GM21717 (cell line): ENCODE data around the gene TAPT1.

Source experiments
- ATAC-seq: cut with Tn5 transposase; IDR thresholded peaks from one replicate; pipeline ENCODE4 v1.9.1; 2021; ENCODE audit warnings: mild to moderate bottlenecking, moderate library complexity; ENCODE audit not compliant: unreplicated experiment

Gene TAPT1

GRCh38 chr4:16248605-16249004 lies 22.3 kb upstream of the TAPT1 start:
- no peak for ATAC-seq

- ATAC-seq: no peak
Measured at GRCh38 chr4:16245241-16245640, 19.0 kb upstream of the TAPT1 start.

GRCh38 chr4:16243285-16243684 lies 17.0 kb upstream of the TAPT1 start:
- no peak for ATAC-seq

GRCh38 chr4:16240300-16240699 lies 14.0 kb upstream of the TAPT1 start:
- ATAC-seq: no peak

DNA sequence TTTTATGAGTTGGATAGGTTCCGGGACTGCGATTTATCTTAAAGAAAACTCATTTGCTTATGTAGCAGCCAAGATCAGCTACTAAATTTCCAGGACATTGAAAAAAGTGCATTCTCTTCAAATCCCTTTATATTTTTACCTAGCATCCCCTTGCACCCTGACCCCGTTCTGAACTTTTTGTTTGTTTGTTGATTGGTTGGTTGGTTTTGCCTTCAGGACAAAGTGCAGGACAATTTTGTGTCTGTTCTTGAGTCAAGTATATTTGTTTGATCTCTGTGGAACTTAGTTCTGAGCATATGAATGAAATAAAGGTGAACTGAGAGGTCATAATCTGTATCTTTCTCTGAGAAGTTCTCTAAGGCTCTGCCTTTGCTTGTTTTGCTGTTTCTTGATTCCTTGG lies 12.8 kb upstream of the TAPT1 start:
- no peak for ATAC-seq

DNA sequence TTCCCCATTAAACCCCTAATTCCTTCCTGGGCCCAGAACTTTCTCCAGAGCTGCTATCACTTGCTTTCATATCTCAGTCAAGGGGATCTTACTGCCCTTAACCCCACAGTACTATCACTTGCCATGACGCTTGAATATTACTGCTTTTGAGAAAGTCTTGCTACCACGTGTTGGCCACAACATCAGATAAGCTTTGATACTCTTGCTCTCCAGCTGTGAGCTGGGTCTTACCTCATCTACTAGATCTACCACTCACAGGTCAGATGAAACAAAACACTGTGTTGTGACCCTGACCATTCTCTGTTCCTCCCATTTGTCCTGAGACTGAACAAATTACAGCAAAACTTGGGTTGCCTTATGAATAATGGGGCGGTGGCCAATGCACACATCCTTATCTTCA lies 12.1 kb upstream of the TAPT1 start:
- ATAC-seq: no peak

DNA sequence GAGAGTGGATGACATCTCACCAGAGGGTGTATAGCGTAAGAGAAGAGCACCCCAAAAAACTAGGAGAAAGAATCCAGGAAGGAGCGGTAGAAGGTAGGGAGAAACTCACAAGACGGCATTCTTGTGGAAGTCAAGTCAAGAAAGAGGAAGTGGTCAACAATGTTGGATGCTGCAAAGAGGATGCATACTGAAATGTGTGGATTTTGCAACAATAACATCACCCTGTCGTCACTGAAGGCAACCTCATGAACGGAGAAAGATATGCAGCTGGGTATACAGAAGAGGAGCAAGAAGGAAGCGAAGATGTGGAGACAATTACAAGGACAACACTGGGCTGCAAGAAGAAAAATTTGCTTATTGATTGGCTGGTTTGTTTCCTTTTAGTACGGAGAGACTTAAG lies 11.4 kb upstream of the TAPT1 start:
- no peak for ATAC-seq

- no peak for ATAC-seq
Measured at GRCh38 chr4:16236402-16237023, 10.2 kb upstream of the TAPT1 start.

DNA sequence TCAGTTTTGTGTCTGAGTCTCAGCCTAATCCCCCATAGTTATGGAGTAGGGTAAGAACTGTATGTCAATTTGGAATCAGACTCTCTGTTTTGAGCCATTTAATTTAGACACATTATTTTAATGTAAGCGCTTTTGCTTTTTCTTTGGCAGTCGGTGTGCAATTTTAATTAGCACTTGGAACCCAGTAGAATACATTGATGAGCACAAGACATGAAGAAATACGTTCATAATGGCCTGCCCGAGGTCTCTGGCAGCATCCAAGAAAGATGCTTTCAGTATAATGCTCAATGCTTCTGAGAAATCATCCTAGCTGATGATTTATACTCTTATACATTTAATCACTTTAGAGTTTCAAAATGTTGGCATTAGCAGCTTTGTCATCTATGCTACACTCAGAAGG lies 8.9 kb upstream of the TAPT1 start:
- no peak for ATAC-seq

- ATAC-seq: no peak
Measured at GRCh38 chr4:16233569-16234177, 7.4 kb upstream of the TAPT1 start.

GRCh38 chr4:16231570-16232245 lies 5.4 kb upstream of the TAPT1 start:
- ATAC-seq: no peak

DNA sequence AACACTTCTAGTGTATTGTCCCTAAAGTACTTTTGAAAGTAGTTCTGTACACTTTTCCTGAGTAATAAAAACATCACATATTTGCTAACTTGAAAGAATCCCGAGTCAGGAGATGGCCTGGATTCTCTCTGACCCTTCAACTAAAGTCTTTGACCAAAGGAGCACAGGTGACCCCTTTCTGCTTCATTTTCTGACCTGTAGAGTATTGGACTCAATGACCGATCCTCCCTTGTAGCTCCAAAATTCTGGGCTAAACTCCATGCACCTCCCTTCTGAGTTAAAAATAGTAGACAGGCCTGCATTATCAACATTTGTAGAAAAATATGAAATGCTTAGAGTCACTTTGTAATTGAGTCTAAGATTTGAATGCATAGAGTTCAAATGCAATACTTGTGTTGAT lies 4.0 kb upstream of the TAPT1 start:
- ATAC-seq: no peak

DNA sequence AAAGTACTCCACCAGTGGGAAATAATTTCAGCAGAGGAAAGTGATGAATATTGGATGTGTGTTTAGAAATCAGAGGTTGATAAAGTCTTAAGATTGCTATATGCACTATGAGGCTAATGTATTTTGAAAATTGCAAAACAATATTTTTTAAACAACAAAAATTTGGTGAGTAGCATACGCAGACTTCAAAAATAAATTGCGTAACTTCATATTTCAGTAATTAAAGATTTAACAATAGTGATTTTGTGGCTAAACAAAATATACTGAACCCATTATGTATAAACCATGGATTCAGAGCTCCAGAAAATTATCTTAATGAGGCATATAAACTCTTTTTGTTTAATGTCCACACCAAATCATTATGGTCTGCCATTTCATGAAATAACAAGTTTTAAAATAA lies 3.3 kb upstream of the TAPT1 start:
- no peak for ATAC-seq

DNA sequence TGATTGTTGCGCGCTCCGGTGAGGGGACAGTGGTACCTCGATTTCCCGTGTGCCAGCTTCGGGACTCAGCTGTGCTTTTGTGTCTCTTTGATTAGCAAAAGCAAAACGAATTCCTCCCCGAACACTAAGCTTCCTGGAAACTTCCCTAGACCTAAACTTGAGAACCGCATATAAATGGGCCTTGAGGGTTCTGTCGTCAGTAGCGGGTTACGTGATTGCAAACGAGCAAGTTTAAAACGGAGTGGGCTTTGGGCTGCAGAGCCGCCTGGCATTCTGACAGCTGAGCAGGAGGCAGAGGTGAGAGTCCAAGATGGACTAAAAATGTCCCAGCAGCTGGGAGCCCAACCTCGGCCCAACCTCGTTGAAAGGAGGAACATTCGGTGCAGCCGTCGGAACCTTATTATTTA lies 1.2 kb upstream of the TAPT1 start:
- ATAC-seq: peak; percentile 5

GRCh38 chr4:16226816-16227461 lies 668 bp upstream of the TAPT1 start:
- peak; percentile 53 for ATAC-seq

DNA sequence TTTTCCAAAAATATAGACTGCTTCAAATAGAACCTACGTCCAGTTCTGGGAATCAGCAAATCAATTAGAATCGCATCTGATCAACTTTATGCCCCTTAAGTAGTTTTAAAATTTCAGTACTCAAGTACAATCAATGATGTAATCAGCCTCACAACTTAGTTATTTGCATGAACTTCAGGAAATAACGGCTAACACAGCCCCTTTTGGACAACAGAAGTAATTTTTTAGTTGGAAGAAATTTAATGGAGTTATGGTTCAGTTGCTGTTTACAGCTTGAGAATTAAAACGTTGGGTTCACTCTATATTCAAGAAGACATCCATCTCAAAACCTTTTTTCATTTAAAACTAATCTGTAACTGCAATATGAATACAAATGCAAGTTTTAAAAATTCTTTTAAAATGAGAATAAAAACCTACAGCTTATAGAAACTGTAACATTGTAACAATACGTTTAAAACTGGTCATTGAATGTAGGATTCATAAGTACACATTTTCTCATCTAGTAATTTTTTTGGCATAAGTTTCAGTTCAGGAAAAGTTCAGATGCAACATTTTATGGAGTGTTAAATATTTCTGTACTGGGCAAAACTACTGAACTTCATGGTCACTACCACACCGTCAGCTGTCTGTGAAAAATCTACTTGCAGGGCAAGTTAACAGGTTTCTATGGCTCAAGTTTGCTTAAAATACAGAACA lies 956 bp downstream of the TAPT1 start:
- no peak for ATAC-seq

DNA sequence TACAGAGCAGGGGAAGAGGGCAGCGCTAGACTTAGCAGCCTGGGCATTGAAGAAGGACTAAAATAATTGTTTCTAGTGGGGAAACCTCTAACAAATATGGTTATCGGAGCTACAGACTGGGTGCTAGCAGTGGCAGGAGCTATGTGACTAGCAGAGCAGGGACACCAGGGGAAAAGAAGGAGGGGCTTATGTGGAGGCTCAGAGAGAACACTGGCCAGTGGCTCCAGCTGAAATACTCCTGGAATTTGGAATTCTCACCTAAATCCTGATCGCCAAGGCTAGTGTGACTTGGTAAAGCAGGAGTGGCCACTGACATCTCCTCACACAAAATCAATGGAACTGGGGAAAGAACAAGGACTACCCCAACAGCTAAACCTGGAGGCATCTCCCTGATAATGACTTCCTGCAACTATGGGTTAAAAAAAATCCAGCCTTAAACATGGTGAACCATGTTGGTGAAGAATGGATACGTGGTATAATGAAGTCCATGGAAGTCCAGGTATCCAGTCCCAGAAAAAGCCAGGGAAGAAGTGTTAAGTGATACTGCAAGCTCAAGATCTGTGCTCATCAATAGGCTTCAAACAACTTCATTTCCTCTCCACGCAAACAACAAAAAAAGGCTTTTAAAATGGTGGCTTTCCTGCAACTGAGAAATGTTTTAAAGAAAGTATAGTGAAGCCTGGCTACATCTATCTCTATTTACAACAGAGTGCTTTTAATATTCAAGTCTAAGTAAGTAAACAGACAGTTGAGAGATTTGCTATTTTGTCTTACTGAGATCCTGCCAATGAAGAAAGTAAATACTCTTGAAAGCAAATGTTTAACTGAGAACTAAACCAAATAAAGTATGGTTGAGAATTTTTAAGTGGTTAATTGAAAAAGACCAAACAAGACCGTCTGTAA lies 1.8 kb downstream of the TAPT1 start:
- ATAC-seq: no peak

GRCh38 chr4:16222957-16223527 lies 3.2 kb downstream of the TAPT1 start:
- no peak for ATAC-seq

DNA sequence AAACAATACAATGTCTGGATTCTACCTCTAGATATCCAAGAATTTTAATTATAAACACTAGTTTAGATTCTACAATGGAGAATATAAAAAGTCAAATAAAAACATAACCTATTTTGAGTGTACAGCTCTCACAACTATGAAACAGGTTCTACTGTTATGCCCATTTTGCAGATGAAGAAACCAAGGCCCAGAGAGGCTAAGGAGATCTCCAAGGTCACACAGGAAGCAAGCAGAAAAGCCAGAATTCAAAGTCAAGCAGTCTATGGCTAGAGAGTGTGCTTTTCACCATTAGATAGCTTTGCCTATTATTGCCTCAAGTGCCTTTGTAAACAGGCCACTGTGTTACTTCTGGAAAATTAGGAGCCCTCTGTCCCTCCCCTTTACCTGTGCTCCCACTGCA lies 7.3 kb downstream of the TAPT1 start:
- ATAC-seq: no peak
